ENCODE results near the gene LEF1. TPM values are rescaled to one million over a fixed set of nuclear protein-coding genes. Genes with fewer than 3 reads are reported as not detected.

The LEF1 gene
- total RNA-seq, 1 donor from 2014 or later, result 3.1 TPM

DNA sequence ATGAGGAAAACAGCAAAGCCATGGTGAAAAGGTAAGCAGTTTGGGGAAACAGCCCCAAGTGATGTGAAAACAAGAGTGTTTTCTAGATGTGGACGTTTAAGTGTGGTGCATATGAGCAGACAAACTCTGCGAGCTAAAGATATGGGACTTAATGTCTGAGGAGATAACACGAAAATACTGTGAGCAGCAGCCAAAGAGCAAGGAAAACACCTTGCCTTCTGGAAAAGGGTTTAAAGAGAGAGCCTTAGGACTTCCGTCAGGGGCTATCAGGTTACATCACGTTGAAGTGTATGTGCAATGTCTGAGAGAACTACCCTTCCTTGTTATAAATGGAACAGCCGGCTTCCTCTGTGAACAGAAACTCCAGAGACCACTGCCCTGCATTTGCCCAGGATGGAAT, 54.2 kb downstream of the LEF1 start:
- no peak for DNase-seq (ENCODE audit: low spot score)

DNA sequence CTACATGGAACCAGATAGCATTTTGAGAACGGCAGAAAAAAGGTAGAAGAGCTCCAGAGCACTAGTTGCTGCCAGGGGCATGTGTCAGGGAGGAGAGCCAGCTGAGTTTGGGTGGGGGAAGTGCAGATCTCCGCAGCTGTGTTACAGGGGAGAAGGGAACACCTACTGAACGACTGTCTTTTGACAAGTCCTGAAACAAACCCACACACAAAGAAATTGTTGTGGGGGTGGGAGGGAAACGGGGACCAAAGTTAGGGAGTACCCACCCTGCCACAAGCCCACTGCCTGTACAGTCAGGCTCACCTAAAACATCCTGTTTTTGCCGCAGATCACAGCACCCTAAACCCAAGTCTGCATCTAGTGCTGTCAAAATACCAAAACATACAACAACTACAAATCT, 55.5 kb downstream of the LEF1 start:
- DNase-seq (ENCODE audit: low spot score), result no peak

DNA sequence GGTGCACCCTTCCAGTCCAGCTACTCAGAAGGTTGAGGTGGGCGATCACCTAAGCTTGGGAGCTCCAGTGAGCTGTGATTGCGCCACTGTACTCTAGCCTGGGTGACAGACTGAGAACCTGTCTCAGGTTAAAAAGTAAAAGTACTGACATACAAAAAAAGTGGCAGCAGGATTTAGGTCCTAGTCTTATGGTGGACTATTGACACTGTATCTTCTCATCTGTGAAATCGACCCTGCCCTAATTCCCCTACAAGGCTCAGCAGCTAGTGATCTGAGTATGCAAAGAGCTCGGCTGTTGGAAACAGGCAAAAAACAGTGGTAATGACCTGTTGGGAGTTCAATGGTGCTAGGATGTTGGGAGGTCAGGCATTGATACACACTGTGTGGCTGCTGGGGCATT, 57.0 kb downstream of the LEF1 start:
- DNase-seq (ENCODE audit: low spot score), result no peak

DNA sequence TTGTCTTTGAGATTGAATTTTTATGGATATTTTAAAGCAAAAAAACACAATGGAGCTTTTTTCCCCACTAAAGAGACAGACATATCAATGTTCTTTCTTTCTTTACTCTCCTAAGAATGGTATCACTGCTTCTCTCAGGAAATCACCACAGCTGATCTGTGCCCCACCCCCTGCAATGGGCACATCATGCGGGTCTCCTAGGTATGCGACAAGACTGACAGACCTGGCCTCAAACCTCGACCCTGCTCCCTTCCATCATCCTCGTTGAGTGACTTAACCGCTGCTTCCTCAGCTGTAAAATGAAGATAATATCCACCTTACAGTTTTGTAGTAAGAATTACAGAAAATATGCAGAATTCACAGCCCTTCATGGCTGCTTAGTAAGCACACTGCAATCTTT, 58.3 kb downstream of the LEF1 start:
- no peak for DNase-seq (ENCODE audit: low spot score)

DNA sequence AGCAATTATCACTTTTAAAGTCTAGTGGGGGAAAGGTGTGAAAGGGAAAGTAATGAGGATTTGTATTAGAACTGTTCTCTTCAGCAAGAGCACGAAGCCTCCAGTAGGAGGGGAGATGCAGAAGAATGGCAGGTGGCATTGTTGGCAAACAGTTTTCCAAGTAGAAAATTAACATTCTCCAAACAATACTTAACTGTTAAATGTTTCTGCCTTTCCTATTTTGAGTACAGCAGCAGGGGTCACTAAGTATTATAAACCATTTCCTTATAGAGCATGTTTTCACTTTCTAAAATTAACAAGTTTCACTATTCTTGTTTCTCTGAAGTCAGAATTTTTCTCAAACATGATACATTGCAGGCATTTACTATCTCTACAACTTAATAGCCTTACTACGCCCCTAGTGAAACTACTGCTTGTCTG, 58.7 kb downstream of the LEF1 start:
- no peak for DNase-seq (ENCODE audit: low spot score)

DNA sequence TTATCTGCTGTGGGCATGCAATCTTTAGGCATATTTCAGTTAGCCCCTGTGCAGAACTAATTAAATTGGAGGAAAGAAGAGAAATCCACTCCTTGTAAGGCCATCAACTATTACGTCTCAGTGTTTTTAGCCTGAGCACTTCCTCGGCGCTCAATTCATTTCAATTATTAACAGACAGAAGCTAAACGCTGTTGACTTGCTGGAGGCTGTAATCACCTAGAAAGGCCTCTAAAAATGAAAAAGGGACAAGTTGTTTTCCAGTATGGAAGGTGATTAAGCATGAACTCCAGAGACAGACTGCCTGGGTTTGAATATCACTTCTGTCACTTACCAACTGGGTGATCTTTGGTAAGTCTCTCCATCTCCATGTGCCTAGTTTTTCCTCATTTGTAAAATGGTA, 59.6 kb downstream of the LEF1 start:
- DNase-seq (ENCODE audit: low spot score), result no peak

DNA sequence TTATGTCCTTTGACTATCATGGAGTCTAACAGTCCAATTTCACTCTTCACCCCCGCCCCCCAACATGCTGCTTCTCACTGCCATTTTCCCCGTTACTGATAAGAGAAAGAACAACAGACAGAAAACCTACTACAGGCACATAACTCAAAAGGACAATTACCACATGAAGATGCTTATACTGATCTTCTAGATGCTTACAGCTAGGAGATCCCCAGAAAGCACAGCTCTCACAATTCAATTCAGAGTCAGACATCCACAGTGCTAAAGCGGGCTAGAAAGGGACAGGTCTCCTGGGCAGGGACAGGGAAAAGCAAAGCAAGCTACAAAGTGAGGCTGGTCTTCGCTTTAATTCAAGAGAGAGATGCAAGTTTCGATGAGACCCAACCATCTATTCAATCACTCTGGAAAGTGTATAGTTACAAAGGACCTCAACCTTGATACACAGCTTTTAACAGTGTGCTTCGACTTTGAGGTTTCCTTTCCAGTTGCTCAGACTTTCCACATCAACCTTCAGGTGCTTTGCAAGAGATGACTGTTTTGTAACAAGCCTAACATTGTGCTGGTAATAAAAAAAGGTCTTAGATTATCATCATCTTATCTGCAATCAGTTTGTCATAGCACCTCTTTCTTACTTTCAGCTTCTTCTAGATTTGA, 60.9 kb downstream of the LEF1 start:
- no peak for DNase-seq (ENCODE audit: low spot score)

DNA sequence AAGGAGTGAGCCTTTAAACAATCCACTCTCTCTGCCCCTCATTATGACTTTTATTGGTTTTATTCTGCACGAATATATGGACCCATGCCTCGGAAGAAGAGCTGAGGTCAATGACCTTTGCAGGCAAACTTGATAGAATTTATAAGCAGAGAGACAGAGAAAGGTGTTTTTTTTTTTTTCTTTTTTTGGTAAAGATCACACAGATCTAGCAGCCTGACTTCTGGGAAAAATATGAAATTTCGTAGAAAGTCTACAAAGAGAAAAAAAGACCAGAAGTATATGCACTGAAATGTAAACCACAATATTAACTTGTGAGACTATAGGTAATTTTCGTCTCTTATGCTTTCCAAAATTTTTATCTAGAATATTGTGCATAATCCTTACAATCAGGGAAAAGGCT, 61.6 kb downstream of the LEF1 start:
- DNase-seq (ENCODE audit: low spot score), result no peak

DNA sequence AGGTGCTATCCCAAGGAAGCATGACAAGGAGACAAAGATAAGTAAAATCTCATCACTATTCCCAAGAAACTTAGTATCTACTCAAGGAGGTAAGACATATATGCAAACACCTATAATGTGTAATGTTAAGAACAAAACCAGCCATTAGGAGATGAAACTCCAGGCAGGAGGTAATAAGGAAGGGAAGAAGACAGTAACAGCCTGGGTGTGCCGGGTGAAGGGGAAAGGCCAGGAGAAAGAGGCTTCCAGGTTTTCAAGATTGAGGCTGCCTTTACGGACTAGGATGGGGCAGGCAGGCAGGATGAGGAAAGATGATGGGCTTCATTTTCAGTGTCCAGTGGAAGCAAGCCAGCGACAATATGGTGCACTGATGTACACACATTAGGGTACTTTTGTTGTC, 62.5 kb downstream of the LEF1 start:
- DNase-seq (ENCODE audit: low spot score), result no peak

DNA sequence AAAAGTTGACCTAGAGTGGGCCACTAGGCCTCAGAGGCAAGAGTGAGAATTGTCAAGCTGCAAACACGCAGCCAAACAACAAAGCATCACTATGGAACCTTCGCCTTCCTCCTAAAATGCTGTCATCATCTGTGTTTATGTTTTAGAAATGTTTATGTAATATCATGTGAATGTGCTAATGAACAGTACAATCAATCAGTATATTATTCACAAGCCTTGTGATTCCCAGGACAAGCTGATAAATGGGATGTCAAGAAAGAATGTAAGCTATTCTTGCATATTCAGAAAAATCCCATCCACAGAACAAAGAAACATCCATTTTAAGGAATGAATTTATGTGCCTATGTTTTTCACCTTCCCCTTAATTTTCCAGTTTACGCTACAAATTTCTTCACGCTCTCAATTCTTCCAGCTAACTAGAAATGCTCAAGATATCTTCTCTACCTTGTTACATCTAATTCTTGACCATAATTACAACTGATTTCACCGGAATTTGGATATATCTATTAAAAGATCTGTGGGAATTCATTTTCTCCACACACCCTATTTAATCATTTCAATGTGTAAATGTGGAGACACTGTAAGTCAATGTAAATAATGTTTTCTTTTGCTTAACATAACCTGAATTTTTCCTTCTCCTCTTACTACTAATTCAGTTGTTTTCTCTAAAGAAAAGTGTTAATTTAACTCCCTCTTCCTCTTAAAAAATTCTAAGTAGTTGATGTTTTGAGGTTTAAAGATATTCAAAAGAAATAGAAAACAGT, 65.5 kb downstream of the LEF1 start:
- no peak for DNase-seq (ENCODE audit: low spot score)

DNA sequence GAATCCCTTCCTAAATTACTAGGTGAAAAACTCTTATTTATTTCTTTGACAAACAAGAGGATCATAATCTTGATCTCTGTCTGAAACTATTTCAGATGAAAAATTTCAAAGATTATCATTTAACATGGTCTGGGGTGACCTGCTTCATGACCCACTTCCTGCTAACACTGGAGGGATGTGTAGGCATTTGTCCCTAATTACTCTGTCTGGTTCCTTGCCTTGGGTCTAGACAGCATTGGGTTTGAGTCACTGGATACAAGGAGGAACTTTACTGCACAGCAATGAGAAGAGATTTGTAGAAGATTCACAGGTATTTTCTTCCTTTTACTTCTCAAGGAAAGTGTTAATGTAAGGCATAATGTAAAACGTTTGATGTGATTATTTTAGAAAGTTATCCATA, 67.9 kb downstream of the LEF1 start:
- DNase-seq (ENCODE audit: low spot score), result no peak

DNA sequence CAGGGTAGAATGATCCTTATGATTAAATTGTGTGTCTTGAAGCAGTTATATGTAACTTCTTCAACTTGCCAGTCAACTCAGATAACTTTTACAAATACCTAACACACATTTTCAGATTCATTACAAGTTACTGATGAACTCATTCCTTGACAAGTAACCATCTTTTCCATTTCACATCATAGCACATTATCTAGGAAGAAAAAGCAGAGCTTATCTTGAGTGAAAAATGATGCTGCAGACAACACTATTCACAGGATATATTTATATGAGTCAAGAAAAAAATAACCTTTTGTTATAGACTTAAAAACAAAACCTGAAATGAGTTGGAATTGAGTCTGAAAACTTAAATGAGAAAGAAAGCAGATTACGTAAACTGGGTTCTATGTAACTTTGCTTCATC, 68.9 kb downstream of the LEF1 start:
- DNase-seq (ENCODE audit: low spot score), result no peak

DNA sequence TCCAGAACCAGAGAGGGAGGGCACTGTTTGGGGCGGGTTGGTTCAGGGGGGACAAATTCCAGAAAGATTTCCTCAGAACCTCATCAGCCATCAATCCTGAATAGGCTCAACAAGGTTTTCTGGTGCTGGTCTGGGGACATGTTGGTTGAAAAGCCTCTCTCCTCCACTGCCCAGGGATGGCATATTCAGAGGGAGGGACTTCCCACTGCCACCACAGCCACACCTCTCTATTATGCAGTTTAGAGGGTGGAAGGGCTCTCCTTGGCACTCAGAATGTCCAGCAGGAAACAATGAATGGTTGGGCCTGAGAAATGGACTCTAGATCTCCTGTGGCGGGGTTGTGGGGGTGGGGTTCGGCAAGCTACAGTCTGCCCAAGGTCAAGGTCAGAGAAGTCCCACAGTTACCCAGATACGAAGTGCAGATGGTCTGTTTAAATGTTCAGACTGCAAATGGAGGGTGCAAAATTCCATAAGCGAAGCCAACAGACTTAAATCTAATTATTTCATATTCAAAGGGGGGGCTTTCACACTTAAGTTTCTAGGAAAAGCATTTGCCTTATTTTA, 70.7 kb downstream of the LEF1 start:
- DNase-seq (ENCODE audit: low spot score), result no peak

DNA sequence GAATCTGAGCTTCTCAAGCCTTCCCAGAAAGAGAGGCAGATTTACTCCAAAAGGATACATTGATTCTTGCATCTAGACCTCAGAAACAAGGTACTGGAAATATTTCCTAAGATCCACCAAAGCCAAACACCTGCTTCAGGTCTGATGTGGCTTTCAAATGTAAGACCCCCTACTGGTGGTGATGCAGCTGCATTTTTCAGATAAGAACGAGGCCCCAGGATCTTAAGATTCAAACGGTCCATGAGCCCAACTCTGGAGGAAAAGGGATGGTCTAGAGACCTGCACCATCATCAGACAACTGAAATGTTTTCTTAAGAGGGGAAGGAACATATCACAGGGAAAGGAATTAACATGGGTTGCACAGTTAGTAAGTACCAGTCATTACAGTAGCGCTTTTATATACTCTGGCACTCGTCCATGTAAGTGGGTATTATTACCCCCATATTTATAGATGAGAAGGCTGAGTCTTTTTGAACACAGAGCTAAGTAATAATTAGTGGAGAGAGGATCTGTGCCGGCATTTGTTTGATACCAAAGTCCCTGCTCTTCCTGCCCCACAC, 73.7 kb downstream of the LEF1 start:
- DNase-seq (ENCODE audit: low spot score), result no peak

DNA sequence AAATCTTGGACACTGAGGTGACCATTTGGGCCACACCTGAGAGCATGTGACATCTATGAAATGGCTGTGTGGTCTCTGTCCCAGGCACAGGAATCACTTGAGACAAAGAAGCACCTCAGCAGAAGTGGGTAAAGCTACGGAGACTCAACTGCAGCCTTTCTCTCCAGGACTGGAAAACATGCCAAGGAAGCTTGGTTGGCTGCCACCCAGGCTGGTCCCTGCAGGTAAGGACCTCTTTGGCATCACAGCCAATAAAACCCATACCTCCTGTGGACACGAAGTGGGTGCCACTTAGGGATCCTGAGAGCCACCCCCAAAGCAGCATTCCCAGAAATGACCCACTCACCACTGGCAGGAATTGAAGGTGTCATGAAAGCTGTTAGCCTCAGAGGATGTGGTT, 74.6 kb downstream of the LEF1 start:
- no peak for DNase-seq (ENCODE audit: low spot score)

DNA sequence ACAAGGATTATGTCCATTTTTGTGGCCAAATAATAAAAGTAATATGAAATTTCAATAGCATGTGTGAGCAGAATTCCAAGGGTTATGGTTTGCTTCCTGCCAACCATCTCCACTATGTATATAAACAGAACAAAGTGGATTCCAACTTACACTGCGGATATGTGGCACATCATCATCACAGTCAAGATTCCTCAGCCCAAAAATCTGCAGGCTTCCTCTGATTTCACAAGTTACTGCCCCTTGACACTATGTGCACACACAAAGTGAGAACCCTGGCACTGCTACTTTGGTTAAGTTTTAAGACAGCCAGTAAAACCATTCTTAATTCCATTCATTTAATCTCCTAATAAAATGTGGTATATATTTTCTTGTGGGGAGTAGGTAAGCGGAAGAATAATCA, 76.4 kb downstream of the LEF1 start:
- no peak for DNase-seq (ENCODE audit: low spot score)

DNA sequence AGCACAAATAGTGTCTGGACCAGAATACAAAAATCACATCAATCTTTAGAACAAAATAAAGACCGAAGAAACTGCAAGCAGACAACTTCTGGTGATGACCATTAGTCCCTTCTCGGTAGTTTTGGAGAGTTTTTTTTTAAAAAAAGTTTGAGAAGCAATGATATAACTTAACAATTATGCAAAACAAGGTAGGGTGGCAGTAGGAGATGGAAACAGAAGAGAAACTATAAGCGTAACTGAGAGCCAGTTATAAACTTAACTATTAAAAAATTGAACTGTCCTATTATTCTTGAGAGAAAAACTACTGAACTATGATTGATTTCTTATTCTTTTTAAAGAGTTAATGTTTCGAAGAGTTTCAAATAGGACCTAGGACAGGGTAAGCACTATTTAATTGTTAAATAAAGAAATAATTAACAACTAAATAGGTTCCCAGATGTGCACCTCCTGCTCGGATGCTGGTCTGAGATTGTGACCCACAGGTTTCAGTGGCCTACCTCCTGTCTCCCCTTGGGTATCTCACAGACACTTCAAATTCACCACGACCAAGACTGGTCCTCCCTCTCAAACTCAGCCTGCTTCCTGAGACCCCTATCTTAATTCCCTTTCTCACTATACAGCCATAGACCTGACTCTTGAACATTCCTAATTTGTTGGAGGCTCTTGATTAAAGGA, 81.3 kb downstream of the LEF1 start:
- DNase-seq (ENCODE audit: low spot score), result no peak

DNA sequence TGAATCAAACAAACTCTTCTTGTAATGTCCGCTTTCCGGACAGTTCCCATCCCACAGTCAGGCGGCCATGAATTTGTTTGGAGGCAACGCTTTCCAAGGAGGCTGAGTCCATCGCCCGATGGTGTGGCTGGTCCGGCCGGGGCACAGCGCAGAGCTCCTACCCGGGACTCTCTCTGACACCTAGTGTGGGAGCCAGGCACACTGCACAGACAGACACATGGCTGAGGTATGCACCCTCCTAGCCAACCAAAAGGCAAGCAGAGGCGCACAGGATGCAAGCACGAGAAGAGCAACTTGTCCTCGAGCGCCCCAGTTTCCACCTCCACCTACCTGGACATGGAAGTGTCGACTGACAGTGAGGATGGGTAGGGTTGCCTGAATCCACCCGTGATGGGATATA, 87.5 kb downstream of the LEF1 start:
- no peak for DNase-seq (ENCODE audit: low spot score)

DNA sequence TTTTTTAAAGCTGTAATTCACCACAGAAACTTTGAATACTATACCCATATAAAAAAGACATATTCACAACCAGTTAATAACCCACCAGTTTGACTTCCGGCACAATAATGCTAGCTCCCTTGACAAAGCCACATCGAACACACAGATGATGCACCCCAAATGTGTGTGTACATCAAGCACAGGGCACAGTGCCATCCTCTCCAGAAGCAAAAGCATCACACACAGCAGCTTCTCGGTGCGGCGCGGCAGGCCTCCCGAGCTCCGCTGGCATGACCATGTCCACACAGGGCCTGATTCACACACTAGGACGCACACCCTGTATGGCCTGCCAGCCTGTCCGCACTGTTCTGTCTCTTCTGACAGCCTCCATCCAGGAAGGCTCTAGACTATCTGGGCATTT, 88.0 kb downstream of the LEF1 start:
- no peak for DNase-seq (ENCODE audit: low spot score)

DNA sequence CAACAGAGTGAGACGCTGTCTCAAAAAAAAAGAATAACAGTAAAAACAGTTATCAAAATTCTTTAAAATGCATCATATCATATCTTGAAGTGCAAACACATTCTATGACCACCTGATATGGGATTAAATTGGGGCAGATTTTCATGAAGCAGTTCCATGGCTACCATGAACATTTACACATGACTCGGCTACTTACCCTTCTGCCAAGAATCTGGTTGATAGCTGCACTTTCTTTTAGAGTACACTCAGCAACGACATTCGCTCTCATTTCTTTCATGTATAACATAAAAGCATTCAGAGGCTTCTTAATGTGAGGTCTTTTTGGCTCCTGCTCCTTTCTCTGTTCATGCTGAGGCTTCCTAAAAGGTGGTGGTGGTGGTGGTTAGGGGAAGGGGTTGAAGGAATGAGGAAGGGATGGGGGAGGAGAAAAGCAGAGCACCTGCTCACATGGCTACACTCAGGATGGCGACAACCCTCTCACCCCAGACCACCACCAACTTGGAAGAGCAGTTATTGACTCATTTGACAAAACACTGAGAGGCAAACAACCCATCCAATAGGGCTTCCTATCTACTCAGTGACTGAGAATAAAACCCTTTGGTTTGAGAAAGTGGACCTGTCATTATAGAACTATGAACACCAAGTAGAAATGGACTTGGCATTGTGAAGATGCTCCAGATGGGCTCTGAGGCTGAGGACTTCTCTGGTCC, 90.6 kb downstream of the LEF1 start:
- no peak for DNase-seq (ENCODE audit: low spot score)

DNA sequence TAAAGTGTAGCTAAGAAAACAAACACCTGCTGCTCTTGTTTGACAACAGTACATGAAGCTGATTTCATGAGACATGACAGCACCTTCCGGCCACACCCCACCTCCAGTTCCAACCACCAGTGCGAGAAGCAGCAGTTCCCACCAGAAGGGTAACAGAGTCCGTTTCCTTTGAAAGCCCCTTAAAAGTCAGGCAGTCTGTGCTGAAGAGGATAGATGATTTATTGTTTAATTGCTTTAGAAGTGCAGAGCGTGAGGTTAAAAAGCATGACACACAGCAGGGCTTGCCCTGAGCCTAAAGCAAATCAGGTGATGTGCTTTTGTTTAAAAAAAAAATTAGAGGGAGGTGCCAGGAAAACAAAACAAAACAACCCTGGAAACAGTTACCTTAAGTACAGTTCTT, 96.4 kb downstream of the LEF1 start:
- DNase-seq (ENCODE audit: low spot score), result no peak
